Peyer's patch (tissue), 4 donors: Measurements from ENCODE around the gene CLDN9. TPM values are rescaled to one million over a fixed set of nuclear protein-coding genes. Genes with fewer than 3 reads are reported as not detected.
"Not testable (repeated sequence)": the region's sequence is repeated elsewhere in the genome, so short reads cannot be mapped to it uniquely, and the experiment has no call there.

Source experiments
- DNase-seq, 3 donors: peaks; one replicate each; pipeline ENCODE4 v3.0.0-alpha.2; 2017 to 2019
- H3K27ac ChIP-seq, 4 donors: fragments of 200-600 bp; sonication (generic); one replicate each; pipeline ENCODE4 v1.5.1; 2016 to 2019
- H3K27me3 ChIP-seq, 2 donors: fragments of 200-600 bp; sonication (generic); one replicate each; pipeline ENCODE4 v1.5.1; 2019
- H3K36me3 ChIP-seq, 3 donors: fragments of 200-600 bp; sonication (generic); one replicate each; pipeline ENCODE4 v1.5.1; 2016 to 2019
- H3K4me1 ChIP-seq, 4 donors: fragments of 200-600 bp; sonication (generic); one replicate each; pipeline ENCODE4 v1.5.1; 2016 to 2019
- H3K4me3 ChIP-seq, 4 donors: fragments of 200-600 bp; sonication (generic); 1 replicate in 3 of 4; 2 replicates in 1 of 4; pipeline ENCODE4 v1.5.1; 2016 to 2019; ENCODE audit warnings: mild to moderate bottlenecking in 1 of 4
- H3K9me3 ChIP-seq, 4 donors: fragments of 200-600 bp; sonication (generic); one replicate each; pipeline ENCODE4 v1.5.1; 2016 to 2019; ENCODE audit warnings: mild to moderate bottlenecking in 1 of 4
- CTCF ChIP-seq, 6 experiments: fragments of 450-650 bp in 4 of 6; fragments of 200-600 bp in 2 of 6; sonication (generic) in 1 of 6; IDR thresholded peaks; one replicate each; pipeline ENCODE4 v1.5.1; 2017 to 2019; ENCODE audit warnings: antibody characterized with exemption in 6 of 6, mild to moderate bottlenecking in 3 of 6, moderate library complexity in 1 of 6
- POLR2A ChIP-seq, 2 donors: fragments of 450-650 bp; IDR thresholded peaks; one replicate each; pipeline ENCODE4 v1.5.1; 2017; ENCODE audit warnings: antibody characterized with exemption in 2 of 2, mild to moderate bottlenecking in 2 of 2, moderate library complexity in 2 of 2
- total RNA-seq, 4 donors: library from RNA; depleted of rRNA; stranded (reverse); fragments of >200 nt; gene quantifications; one replicate each; pipeline ENCODE4 v1.1.0, GENCODE V29; 2016

Gene CLDN9
- total RNA-seq, 4 donors from 2014 or later = 0.76 to 2.5 (median 1.2) TPM

DNA sequence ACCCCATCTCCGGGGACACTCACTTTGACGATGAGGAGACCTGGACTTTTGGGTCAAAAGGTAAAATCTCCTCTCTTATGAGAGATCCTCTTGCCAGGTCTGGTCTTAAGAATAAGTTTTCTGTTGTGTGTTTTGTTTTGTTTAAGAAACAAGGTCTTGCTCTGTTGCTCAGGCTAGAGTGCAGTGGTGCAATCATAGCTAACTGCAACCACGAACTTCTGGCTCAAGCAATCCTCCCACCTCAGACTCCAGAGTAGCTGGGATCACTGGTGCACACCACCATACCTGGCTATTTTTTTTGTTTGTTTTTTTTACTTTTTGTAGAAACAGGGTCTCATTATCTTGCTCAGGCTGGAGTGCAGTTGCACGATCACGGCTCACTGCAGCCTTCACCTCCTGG, 37.8 kb downstream of the CLDN9 start:
- H3K27me3 ChIP-seq = peaks cover 0 to 34% of the 10 kb centered on the region in 2 donors
- no peak overlapping the region for H3K4me3 ChIP-seq
- no peak overlapping the region for H3K27ac ChIP-seq
- peaks cover 0 to 26% (median 15%) of the 10 kb centered on the region in 4 donors for H3K4me1 ChIP-seq
- no peaks in the 10 kb centered on the region for H3K9me3 ChIP-seq
- DNase-seq = no peak
- no peak for TF ChIP-seq CTCF (IDR thresholded peaks at IDR 0.05)
- no peak for TF ChIP-seq POLR2A (IDR thresholded peaks at IDR 0.05)
- no peaks in the 10 kb centered on the region for H3K36me3 ChIP-seq

- H3K4me1 ChIP-seq = peaks cover 0 to 23% (median 10%) of the 10 kb centered on the region in 4 donors
- no peaks in the 10 kb centered on the region for H3K36me3 ChIP-seq
- H3K27ac ChIP-seq = no peak overlapping the region
- TF ChIP-seq POLR2A (IDR thresholded peaks at IDR 0.05) (no peak), CTCF (IDR thresholded peaks at IDR 0.05) (no peak)
- no peaks in the 10 kb centered on the region for H3K9me3 ChIP-seq
- DNase-seq = no peak
- peaks cover 0 to 29% of the 10 kb centered on the region in 2 donors for H3K27me3 ChIP-seq
- H3K4me3 ChIP-seq = no peak overlapping the region
Measured at GRCh38 chr16:3051009-3051408, 38.3 kb downstream of the CLDN9 start.

GRCh38 chr16:3051494-3051893, 38.8 kb downstream of the CLDN9 start:
- no peak for DNase-seq
- Histone ChIP-seq H3K4me1 (peaks cover 0 to 19% (median 5%) of the 10 kb centered on the region in 4 donors), H3K4me3 (no peak overlapping the region), H3K36me3 (no peaks in the 10 kb centered on the region), H3K27ac (no peak overlapping the region), H3K27me3 (peaks cover 0 to 24% of the 10 kb centered on the region in 2 donors), H3K9me3 (no peaks in the 10 kb centered on the region)
- TF ChIP-seq POLR2A (IDR thresholded peaks at IDR 0.05) = no peak
- TF ChIP-seq CTCF (IDR thresholded peaks at IDR 0.05) = no peak

- not testable (repeated sequence) for H3K27ac ChIP-seq, H3K4me3 ChIP-seq, H3K36me3 ChIP-seq, H3K9me3 ChIP-seq, DNase-seq
- H3K27me3 ChIP-seq = peaks cover 0 to 11% of the 10 kb centered on the region in 2 donors
- peaks cover 0 to 12% (median under 1%) of the 10 kb centered on the region in 4 donors for H3K4me1 ChIP-seq
Measured at GRCh38 chr16:3052571-3053329, 40.0 kb downstream of the CLDN9 start.

- not testable (repeated sequence) for H3K27ac ChIP-seq, H3K4me3 ChIP-seq, H3K36me3 ChIP-seq, H3K27me3 ChIP-seq, DNase-seq, H3K9me3 ChIP-seq
- peaks cover 0 to 18% (median 5%) of the 10 kb centered on the region in 4 donors for H3K4me1 ChIP-seq
Measured at GRCh38 chr16:3053330-3053710, 40.6 kb downstream of the CLDN9 start.

- DNase-seq = no peak
- TF ChIP-seq POLR2A (IDR thresholded peaks at IDR 0.05) (no peak), CTCF (IDR thresholded peaks at IDR 0.05) (no peak)
- Histone ChIP-seq H3K4me3 (no peak overlapping the region), H3K36me3 (no peaks in the 10 kb centered on the region), H3K27me3 (peaks cover 0 to 3% of the 10 kb centered on the region in 2 donors), H3K4me1 (peaks cover 4 to 24% (median 13%) of the 10 kb centered on the region in 4 donors), H3K27ac (peak overlapping the region in 2 of 4 donors; percentile 39 to 46), H3K9me3 (no peaks in the 10 kb centered on the region)
Measured at GRCh38 chr16:3054965-3055733, 42.4 kb downstream of the CLDN9 start.

DNA sequence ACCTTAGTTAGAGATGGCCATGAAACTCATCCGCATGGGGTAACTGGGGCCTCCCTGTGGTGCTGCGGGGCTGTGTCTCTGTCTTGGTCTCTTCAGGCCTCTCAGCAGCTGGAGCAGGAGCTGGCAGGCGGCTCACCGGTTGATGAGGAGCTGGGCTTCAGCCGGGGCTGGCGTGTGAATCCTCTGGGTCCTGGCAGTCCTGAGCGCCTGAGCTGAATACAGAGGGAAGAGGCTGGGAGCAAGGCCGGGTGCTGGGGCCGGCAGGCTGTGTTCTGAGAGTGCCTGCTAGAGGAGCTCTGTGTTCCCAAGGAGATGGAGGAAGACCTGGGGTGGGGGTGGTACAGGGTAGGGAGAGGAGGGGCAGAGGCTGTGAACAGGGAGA, 43.0 kb downstream of the CLDN9 start:
- H3K4me3 ChIP-seq, DNase-seq, H3K27me3 ChIP-seq, H3K36me3 ChIP-seq, H3K9me3 ChIP-seq: not testable (repeated sequence)
- H3K4me1 ChIP-seq = peaks cover 4 to 24% (median 13%) of the 10 kb centered on the region in 4 donors
- H3K27ac ChIP-seq = peak overlapping the region in 2 of 4 donors; percentile 39 to 46
